ENCODE measurements around the gene OAS1. TPM values are rescaled to one million over a fixed set of nuclear protein-coding genes. Genes with fewer than 3 reads are reported as not detected.

The OAS1 gene
- total RNA-seq, 2 donors from 2014 or later, result 17.3 to 41.9 TPM

GRCh38 chr12:112930350-112930749 lies 23.6 kb downstream of the OAS1 start:
- peaks cover 0 to 2% of the 10 kb centered on the region in 2 donors for H3K36me3 Mint-ChIP-seq (ENCODE audit: insufficient read depth in 2 of 2)
- peaks cover 6% of the 10 kb centered on the region for H3K4me1 Mint-ChIP-seq (ENCODE audit: low read depth)
- no peak for DNase-seq
- no peak overlapping the region for H3K4me3 Mint-ChIP-seq
- no peak overlapping the region for H3K27ac Mint-ChIP-seq
- H3K27me3 Mint-ChIP-seq (ENCODE audit: low read depth), result no peaks in the 10 kb centered on the region
- no peak for ATAC-seq (replicated peaks in 1 of 2)
- peaks cover 0 to 3% of the 10 kb centered on the region in 2 donors for H3K9me3 Mint-ChIP-seq

- peaks cover 15% of the 10 kb centered on the region for H3K4me1 Mint-ChIP-seq (ENCODE audit: low read depth)
- no peaks in the 10 kb centered on the region for H3K27me3 Mint-ChIP-seq (ENCODE audit: low read depth)
- H3K4me3 Mint-ChIP-seq, result no peak overlapping the region
- peaks cover 0 to 1% of the 10 kb centered on the region in 2 donors for H3K9me3 Mint-ChIP-seq
- no peaks in the 10 kb centered on the region for H3K36me3 Mint-ChIP-seq (ENCODE audit: insufficient read depth in 2 of 2)
- DNase-seq (no peak), ATAC-seq (replicated peaks in 1 of 2) (no peak)
- H3K27ac Mint-ChIP-seq, result no peak overlapping the region
Measured at GRCh38 chr12:112932485-112933128, 25.8 kb downstream of the OAS1 start.

DNA sequence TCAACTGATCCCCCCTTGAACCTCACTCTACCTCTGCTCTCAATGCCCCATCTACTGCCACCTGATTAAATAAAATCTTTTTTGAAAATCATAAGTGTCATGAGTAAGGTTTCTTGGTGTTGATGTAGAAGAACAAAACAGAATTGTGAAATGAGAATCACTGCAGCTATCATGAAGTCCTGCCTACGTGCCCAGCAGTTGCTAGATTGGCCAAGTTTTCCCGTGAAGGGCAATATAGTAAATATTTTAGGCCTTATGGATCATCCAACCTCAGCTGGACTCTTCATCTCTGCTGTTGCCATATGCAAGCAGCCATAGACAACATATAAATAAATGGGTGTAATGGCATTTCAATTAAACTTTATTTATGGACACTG lies 26.4 kb downstream of the OAS1 start:
- ATAC-seq (replicated peaks in 1 of 2), result no peak

GRCh38 chr12:112936264-112936663 lies 29.5 kb downstream of the OAS1 start:
- Mint-ChIP-seq H3K27ac (no peak overlapping the region), H3K36me3 (ENCODE audit: insufficient read depth in 2 of 2) (peaks cover 3 to 4% of the 10 kb centered on the region in 2 donors), H3K4me3 (no peak overlapping the region), H3K9me3 (no peaks in the 10 kb centered on the region), H3K4me1 (ENCODE audit: low read depth) (peaks cover 40% of the 10 kb centered on the region), H3K27me3 (ENCODE audit: low read depth) (no peaks in the 10 kb centered on the region)
- no peak for DNase-seq
- ATAC-seq (replicated peaks in 1 of 2), result peak in 1 of 2 donors; percentile 28

More for the DNA sequence above, 26.4 kb downstream of the OAS1 start:
- DNase-seq, result no peak
- no peaks in the 10 kb centered on the region for H3K9me3 Mint-ChIP-seq
- peaks cover 2 to 3% of the 10 kb centered on the region in 2 donors for H3K36me3 Mint-ChIP-seq (ENCODE audit: insufficient read depth in 2 of 2)
- no peak overlapping the region for H3K27ac Mint-ChIP-seq
- peaks cover 20% of the 10 kb centered on the region for H3K4me1 Mint-ChIP-seq (ENCODE audit: low read depth)
- no peak overlapping the region for H3K4me3 Mint-ChIP-seq
- H3K27me3 Mint-ChIP-seq (ENCODE audit: low read depth), result no peaks in the 10 kb centered on the region

DNA sequence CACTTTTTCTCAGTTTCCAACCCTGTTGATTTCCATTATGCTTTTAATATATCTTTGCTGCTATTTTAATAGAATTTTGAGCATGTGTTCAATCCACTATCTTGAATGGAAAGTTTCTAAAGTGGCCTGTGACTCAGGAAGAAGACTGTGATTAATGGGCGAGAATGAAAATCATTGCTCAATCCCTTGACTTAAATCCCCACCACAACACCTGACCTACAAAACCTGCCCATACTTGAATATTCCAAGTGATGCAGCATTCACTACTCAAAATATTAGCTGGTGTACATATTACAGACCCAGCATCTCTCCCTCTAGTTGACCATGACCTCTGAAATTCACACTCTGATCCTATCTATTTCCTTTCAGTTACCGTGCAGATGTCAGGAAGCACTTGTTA lies 30.2 kb downstream of the OAS1 start:
- Mint-ChIP-seq H3K27ac (peak overlapping the region; percentile 6), H3K4me1 (ENCODE audit: low read depth) (peaks cover 40% of the 10 kb centered on the region), H3K27me3 (ENCODE audit: low read depth) (no peaks in the 10 kb centered on the region), H3K4me3 (peak overlapping the region in 1 of 2 donors; percentile 23), H3K36me3 (ENCODE audit: insufficient read depth in 2 of 2) (peaks cover 3 to 4% of the 10 kb centered on the region in 2 donors), H3K9me3 (no peaks in the 10 kb centered on the region)
- no peak for ATAC-seq (replicated peaks in 1 of 2)
- DNase-seq, result no peak

- peak; percentile 79 to 83 for ATAC-seq (replicated peaks in 1 of 2)
- peak; percentile 62 to 69 for DNase-seq
- H3K36me3 Mint-ChIP-seq (ENCODE audit: insufficient read depth in 2 of 2), result peaks cover 3 to 4% of the 10 kb centered on the region in 2 donors
- H3K27ac Mint-ChIP-seq, result peak within 1 kb of the TSS; percentile 49
- peak within 1 kb of the TSS; percentile 80 to 93 for H3K4me3 Mint-ChIP-seq
- H3K4me1 Mint-ChIP-seq (ENCODE audit: low read depth), result peaks cover 40% of the 10 kb centered on the region
- no peaks in the 10 kb centered on the region for H3K27me3 Mint-ChIP-seq (ENCODE audit: low read depth)
- no peaks in the 10 kb centered on the region for H3K9me3 Mint-ChIP-seq
Measured at GRCh38 chr12:112937741-112938719, 31.3 kb downstream of the OAS1 start, which contains the start of gene OAS3. Gene OAS3 (plus strand): TSS chr12:112938474. CDS start chr12:112938531, 57 bp downstream.

DNA sequence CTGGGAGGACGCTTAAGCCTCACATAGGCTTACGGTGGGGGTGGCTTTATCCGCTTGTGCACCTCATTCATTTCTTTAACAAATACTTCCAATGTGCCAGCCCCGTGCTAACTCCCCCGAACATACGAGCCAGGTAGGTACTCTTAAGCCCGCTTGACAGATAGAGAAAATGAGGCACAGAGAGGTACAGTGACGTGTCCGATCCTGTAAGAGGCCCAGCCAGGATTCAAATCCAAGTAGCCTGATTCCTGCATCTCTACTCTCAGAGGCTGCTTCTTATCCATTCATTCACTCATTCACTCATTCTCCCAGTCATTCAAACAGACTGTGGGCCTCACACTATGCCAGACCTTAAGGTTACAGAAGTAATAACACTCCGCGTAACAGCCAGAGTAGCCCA lies 32.0 kb downstream of the OAS1 start:
- peak; percentile 3 for ATAC-seq (replicated peaks in 1 of 2)
- Mint-ChIP-seq H3K9me3 (no peaks in the 10 kb centered on the region), H3K4me1 (ENCODE audit: low read depth) (peaks cover 40% of the 10 kb centered on the region), H3K4me3 (peak overlapping the region; percentile 80 to 93), H3K27ac (peak overlapping the region; percentile 30), H3K27me3 (ENCODE audit: low read depth) (no peaks in the 10 kb centered on the region), H3K36me3 (ENCODE audit: insufficient read depth in 2 of 2) (peaks cover 3 to 4% of the 10 kb centered on the region in 2 donors)
- DNase-seq, result no peak

GRCh38 chr12:112939761-112940381 lies 33.1 kb downstream of the OAS1 start:
- H3K9me3 Mint-ChIP-seq, result no peaks in the 10 kb centered on the region
- peak in 1 of 2 donors; percentile 16 for DNase-seq
- peak overlapping the region; percentile 80 to 93 for H3K4me3 Mint-ChIP-seq
- H3K4me1 Mint-ChIP-seq (ENCODE audit: low read depth), result peaks cover 35% of the 10 kb centered on the region
- H3K36me3 Mint-ChIP-seq (ENCODE audit: insufficient read depth in 2 of 2), result peaks cover 3 to 4% of the 10 kb centered on the region in 2 donors
- H3K27me3 Mint-ChIP-seq (ENCODE audit: low read depth), result no peaks in the 10 kb centered on the region
- H3K27ac Mint-ChIP-seq, result peak overlapping the region; percentile 39
- peak in 1 of 2 donors; percentile 30 for ATAC-seq (replicated peaks in 1 of 2)

- Mint-ChIP-seq H3K4me1 (ENCODE audit: low read depth) (peaks cover 31% of the 10 kb centered on the region), H3K4me3 (no peak overlapping the region), H3K27ac (no peak overlapping the region), H3K9me3 (no peaks in the 10 kb centered on the region), H3K27me3 (ENCODE audit: low read depth) (no peaks in the 10 kb centered on the region), H3K36me3 (ENCODE audit: insufficient read depth in 2 of 2) (peaks cover 3 to 4% of the 10 kb centered on the region in 2 donors)
- no peak for DNase-seq
- no peak for ATAC-seq (replicated peaks in 1 of 2)
Measured at GRCh38 chr12:112941528-112942335, 35.0 kb downstream of the OAS1 start.

DNA sequence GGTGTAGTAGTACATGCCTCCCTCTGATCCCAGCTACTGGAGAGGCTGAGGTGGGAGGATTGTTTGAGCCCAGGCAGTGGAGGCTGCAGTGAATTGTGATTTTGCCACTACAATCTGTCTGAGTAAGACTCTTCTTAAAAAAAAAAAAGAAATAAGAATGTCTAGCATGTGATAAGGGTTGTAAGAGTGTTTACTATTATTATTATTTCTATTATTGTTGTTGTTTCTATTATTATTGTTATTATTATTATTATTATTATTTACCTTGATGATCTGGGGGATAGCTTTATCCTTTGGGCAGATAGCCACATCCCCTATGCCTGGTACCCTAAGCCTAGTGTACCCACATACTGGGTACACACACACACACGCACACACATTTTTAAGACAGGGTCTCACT lies 35.8 kb downstream of the OAS1 start:
- peaks cover 3 to 4% of the 10 kb centered on the region in 2 donors for H3K36me3 Mint-ChIP-seq (ENCODE audit: insufficient read depth in 2 of 2)
- no peaks in the 10 kb centered on the region for H3K27me3 Mint-ChIP-seq (ENCODE audit: low read depth)
- ATAC-seq (replicated peaks in 1 of 2), result no peak
- H3K27ac Mint-ChIP-seq, result no peak overlapping the region
- no peak overlapping the region for H3K4me3 Mint-ChIP-seq
- no peak for DNase-seq
- H3K4me1 Mint-ChIP-seq (ENCODE audit: low read depth), result peaks cover 25% of the 10 kb centered on the region
- no peaks in the 10 kb centered on the region for H3K9me3 Mint-ChIP-seq

- Mint-ChIP-seq H3K4me1 (ENCODE audit: low read depth) (peaks cover 13% of the 10 kb centered on the region), H3K9me3 (no peaks in the 10 kb centered on the region), H3K27me3 (ENCODE audit: low read depth) (no peaks in the 10 kb centered on the region), H3K36me3 (ENCODE audit: insufficient read depth in 2 of 2) (no peaks in the 10 kb centered on the region), H3K27ac (no peak overlapping the region), H3K4me3 (no peak overlapping the region)
- ATAC-seq (replicated peaks in 1 of 2), result no peak
- no peak for DNase-seq
Measured at GRCh38 chr12:112944024-112944690, 37.4 kb downstream of the OAS1 start.

DNA sequence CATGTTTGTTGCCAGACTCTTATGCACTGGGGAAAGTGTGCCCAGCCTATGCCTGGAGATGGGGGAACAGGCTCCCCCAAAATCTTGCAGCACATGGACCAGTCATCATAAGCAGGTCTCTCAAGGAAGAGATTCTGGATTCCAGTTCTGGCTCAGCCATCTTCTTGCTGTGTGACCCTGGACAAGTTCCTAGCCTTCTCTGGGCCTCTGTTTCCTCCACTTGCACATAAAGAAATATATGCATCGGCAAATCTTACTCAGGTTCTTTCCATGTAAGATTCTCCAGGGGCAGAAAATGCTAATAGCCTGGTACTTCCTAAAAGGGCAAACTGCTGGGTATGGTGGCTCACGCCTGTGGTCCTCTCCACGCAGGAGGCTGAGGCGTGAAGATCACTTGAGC lies 38.8 kb downstream of the OAS1 start:
- ATAC-seq (replicated peaks in 1 of 2) (no peak), DNase-seq (no peak)
- H3K9me3 Mint-ChIP-seq, result no peaks in the 10 kb centered on the region
- H3K4me1 Mint-ChIP-seq (ENCODE audit: low read depth), result no peaks in the 10 kb centered on the region
- H3K27me3 Mint-ChIP-seq (ENCODE audit: low read depth), result no peaks in the 10 kb centered on the region
- H3K4me3 Mint-ChIP-seq, result no peak overlapping the region
- H3K36me3 Mint-ChIP-seq (ENCODE audit: insufficient read depth in 2 of 2), result peaks cover 0 to 2% of the 10 kb centered on the region in 2 donors
- H3K27ac Mint-ChIP-seq, result no peak overlapping the region
